Measurements from ENCODE around the gene GLI3. TPM values are rescaled to one million over a fixed set of nuclear protein-coding genes. Genes with fewer than 3 reads are reported as not detected.

GLI3 gene
- total RNA-seq, 5 donors from 2014 or later (not counting 1 experiment from before 2014, with no cell fraction given) = 0.10 to 0.79 (median 0.32) TPM; not detected in 1

GRCh38 chr7:41938371-41938770 lies 298.6 kb downstream of the GLI3 start:
- H3K4me1 ChIP-seq (ENCODE audit: control insufficient read depth in 1 of 2, extremely low read depth in 1 of 2, insufficient read depth in 2 of 2, low read length in 2 of 2) = peaks cover 0 to 7% of the 10 kb centered on the region in 2 experiments
- H3K36me3 ChIP-seq (ENCODE audit: control insufficient read depth in 2 of 2, extremely low read depth in 1 of 2, insufficient read depth in 1 of 2, low read length in 1 of 2) = no peaks in the 10 kb centered on the region
- H3K27me3 ChIP-seq (replicated peaks in 1 of 2; ENCODE audit: control insufficient read depth in 2 of 2, extremely low read depth in 1 of 2, insufficient read depth in 2 of 2, low read length in 1 of 2) = peaks cover 0 to 22% of the 10 kb centered on the region in 2 experiments
- peaks cover 16 to 17% of the 10 kb centered on the region in 2 donors for H3K27me3 Mint-ChIP-seq
- peaks cover under 1 to 10% (median 6%) of the 10 kb centered on the region in 3 donors for H3K4me1 Mint-ChIP-seq
- H3K36me3 Mint-ChIP-seq = no peaks in the 10 kb centered on the region
- no peak overlapping the region for H3K4me3 Mint-ChIP-seq
- H3K27ac Mint-ChIP-seq = no peak overlapping the region
- no peak overlapping the region for H3K27ac ChIP-seq (ENCODE audit: low read length)
- no peak overlapping the region for H3K4me3 ChIP-seq (ENCODE audit: control insufficient read depth in 1 of 2, extremely low read depth in 1 of 2, low read length in 1 of 2)
- ChIA-PET POLR2A (no interaction called here), CTCF (no interaction called here)
- H3K9me3 ChIP-seq = no peaks in the 10 kb centered on the region
- no CpG with 5 or more reads among the region's 2 CpGs for WGBS (ENCODE audit: insufficient coverage)
- H3K9me3 Mint-ChIP-seq = no peaks in the 10 kb centered on the region
- DNase-seq (no peak), ATAC-seq (replicated peaks in 1 of 4) (no peak)

- no peaks in the 10 kb centered on the region for H3K36me3 ChIP-seq (ENCODE audit: control insufficient read depth in 2 of 2, extremely low read depth in 1 of 2, insufficient read depth in 1 of 2, low read length in 1 of 2)
- no peaks in the 10 kb centered on the region for H3K9me3 Mint-ChIP-seq
- DNase-seq = no peak
- WGBS (ENCODE audit: insufficient coverage) = no CpG with 5 or more reads among the region's 4 CpGs
- H3K4me1 ChIP-seq (ENCODE audit: control insufficient read depth in 1 of 2, extremely low read depth in 1 of 2, insufficient read depth in 2 of 2, low read length in 2 of 2) = no peaks in the 10 kb centered on the region
- no peaks in the 10 kb centered on the region for H3K4me1 Mint-ChIP-seq
- H3K27me3 ChIP-seq (replicated peaks in 1 of 2; ENCODE audit: control insufficient read depth in 2 of 2, extremely low read depth in 1 of 2, insufficient read depth in 2 of 2, low read length in 1 of 2) = no peaks in the 10 kb centered on the region
- no peak overlapping the region for H3K4me3 Mint-ChIP-seq
- ChIA-PET POLR2A (no interaction called here), CTCF (interaction anchor here (0.5 to 1.5 kb wide), 2 partner anchors 12 to 33 kb away, joined by 3 to 4 read pairs; no protein-coding TSS in a partner anchor)
- peaks cover 5 to 15% of the 10 kb centered on the region in 2 donors for H3K27me3 Mint-ChIP-seq
- no peak for ATAC-seq (replicated peaks in 1 of 4)
- no peaks in the 10 kb centered on the region for H3K9me3 ChIP-seq
- H3K27ac ChIP-seq (ENCODE audit: low read length) = no peak overlapping the region
- H3K36me3 Mint-ChIP-seq = no peaks in the 10 kb centered on the region
- H3K4me3 ChIP-seq (ENCODE audit: control insufficient read depth in 1 of 2, extremely low read depth in 1 of 2, low read length in 1 of 2) = no peak overlapping the region
- H3K27ac Mint-ChIP-seq = no peak overlapping the region
Observed at GRCh38 chr7:41933427-41933826, 303.6 kb downstream of the GLI3 start.

- H3K27me3 Mint-ChIP-seq = peaks cover 13 to 22% of the 10 kb centered on the region in 2 donors
- H3K36me3 ChIP-seq (ENCODE audit: control insufficient read depth in 2 of 2, extremely low read depth in 1 of 2, insufficient read depth in 1 of 2, low read length in 1 of 2) = no peaks in the 10 kb centered on the region
- H3K9me3 Mint-ChIP-seq = no peaks in the 10 kb centered on the region
- H3K27ac ChIP-seq (ENCODE audit: low read length) = no peak overlapping the region
- no peak overlapping the region for H3K4me3 ChIP-seq (ENCODE audit: control insufficient read depth in 1 of 2, extremely low read depth in 1 of 2, low read length in 1 of 2)
- H3K27me3 ChIP-seq (replicated peaks in 1 of 2; ENCODE audit: control insufficient read depth in 2 of 2, extremely low read depth in 1 of 2, insufficient read depth in 2 of 2, low read length in 1 of 2) = peaks cover 0 to 5% of the 10 kb centered on the region in 2 experiments
- no peak for DNase-seq
- H3K4me3 Mint-ChIP-seq = no peak overlapping the region
- no peaks in the 10 kb centered on the region for H3K4me1 ChIP-seq (ENCODE audit: control insufficient read depth in 1 of 2, extremely low read depth in 1 of 2, insufficient read depth in 2 of 2, low read length in 2 of 2)
- H3K9me3 ChIP-seq = no peaks in the 10 kb centered on the region
- no peaks in the 10 kb centered on the region for H3K4me1 Mint-ChIP-seq
- ChIA-PET CTCF (no interaction called here), POLR2A (no interaction called here)
- H3K36me3 Mint-ChIP-seq = no peaks in the 10 kb centered on the region
- WGBS (ENCODE audit: insufficient coverage) = no CpG with 5 or more reads among the region's 6 CpGs
- no peak overlapping the region for H3K27ac Mint-ChIP-seq
- no peak for ATAC-seq (replicated peaks in 1 of 4)
Observed at GRCh38 chr7:41931263-41931646, 305.8 kb downstream of the GLI3 start.

- Mint-ChIP-seq H3K9me3 (no peaks in the 10 kb centered on the region), H3K27me3 (peaks cover 15 to 22% of the 10 kb centered on the region in 2 donors), H3K4me3 (no peak overlapping the region), H3K36me3 (no peaks in the 10 kb centered on the region), H3K27ac (no peak overlapping the region), H3K4me1 (no peaks in the 10 kb centered on the region)
- H3K9me3 ChIP-seq = no peaks in the 10 kb centered on the region
- ATAC-seq (replicated peaks in 1 of 4) (no peak), DNase-seq (no peak)
- 71% methylated on average over 3 of the region's 4 CpGs for WGBS (ENCODE audit: insufficient coverage)
- peaks cover 0 to 5% of the 10 kb centered on the region in 2 experiments for H3K27me3 ChIP-seq (replicated peaks in 1 of 2; ENCODE audit: control insufficient read depth in 2 of 2, extremely low read depth in 1 of 2, insufficient read depth in 2 of 2, low read length in 1 of 2)
- CTCF ChIA-PET = interaction anchor here in 1 of 2 donors (1.1 kb wide), 1 partner anchor 10 kb away, joined by 5 read pairs; no protein-coding TSS in a partner anchor
- no peak overlapping the region for H3K27ac ChIP-seq (ENCODE audit: low read length)
- no peaks in the 10 kb centered on the region for H3K36me3 ChIP-seq (ENCODE audit: control insufficient read depth in 2 of 2, extremely low read depth in 1 of 2, insufficient read depth in 1 of 2, low read length in 1 of 2)
- H3K4me1 ChIP-seq (ENCODE audit: control insufficient read depth in 1 of 2, extremely low read depth in 1 of 2, insufficient read depth in 2 of 2, low read length in 2 of 2) = no peaks in the 10 kb centered on the region
- no peak overlapping the region for H3K4me3 ChIP-seq (ENCODE audit: control insufficient read depth in 1 of 2, extremely low read depth in 1 of 2, low read length in 1 of 2)
- POLR2A ChIA-PET = no interaction called here
Observed at GRCh38 chr7:41930538-41931262, 306.3 kb downstream of the GLI3 start.

GRCh38 chr7:41928781-41929180 lies 308.2 kb downstream of the GLI3 start:
- Mint-ChIP-seq H3K4me3 (no peak overlapping the region), H3K4me1 (no peaks in the 10 kb centered on the region), H3K9me3 (no peaks in the 10 kb centered on the region), H3K27me3 (peaks cover 16 to 22% of the 10 kb centered on the region in 2 donors), H3K27ac (no peak overlapping the region), H3K36me3 (no peaks in the 10 kb centered on the region)
- DNase-seq (no peak), ATAC-seq (replicated peaks in 1 of 4) (no peak)
- peaks cover 0 to 5% of the 10 kb centered on the region in 2 experiments for H3K27me3 ChIP-seq (replicated peaks in 1 of 2; ENCODE audit: control insufficient read depth in 2 of 2, extremely low read depth in 1 of 2, insufficient read depth in 2 of 2, low read length in 1 of 2)
- no peaks in the 10 kb centered on the region for H3K4me1 ChIP-seq (ENCODE audit: control insufficient read depth in 1 of 2, extremely low read depth in 1 of 2, insufficient read depth in 2 of 2, low read length in 2 of 2)
- H3K36me3 ChIP-seq (ENCODE audit: control insufficient read depth in 2 of 2, extremely low read depth in 1 of 2, insufficient read depth in 1 of 2, low read length in 1 of 2) = no peaks in the 10 kb centered on the region
- WGBS (ENCODE audit: insufficient coverage) = no CpG with 5 or more reads among the region's 1 CpG
- POLR2A ChIA-PET = no interaction called here
- CTCF ChIA-PET = interaction anchor here in 1 of 2 donors (1.3 kb wide), 1 partner anchor 17 kb away, joined by 3 read pairs; no protein-coding TSS in a partner anchor
- no peak overlapping the region for H3K27ac ChIP-seq (ENCODE audit: low read length)
- H3K9me3 ChIP-seq = no peaks in the 10 kb centered on the region
- H3K4me3 ChIP-seq (ENCODE audit: control insufficient read depth in 1 of 2, extremely low read depth in 1 of 2, low read length in 1 of 2) = no peak overlapping the region

GRCh38 chr7:41928166-41928565 lies 308.8 kb downstream of the GLI3 start:
- DNase-seq (no peak), ATAC-seq (replicated peaks in 1 of 4) (no peak)
- ChIA-PET POLR2A (no interaction called here), CTCF (interaction anchor here in 1 of 2 donors (1.3 kb wide), 1 partner anchor 17 kb away, joined by 3 read pairs; no protein-coding TSS in a partner anchor)
- Histone ChIP-seq H3K4me3 (ENCODE audit: control insufficient read depth in 1 of 2, extremely low read depth in 1 of 2, low read length in 1 of 2) (no peak overlapping the region), H3K27ac (ENCODE audit: low read length) (no peak overlapping the region), H3K36me3 (ENCODE audit: control insufficient read depth in 2 of 2, extremely low read depth in 1 of 2, insufficient read depth in 1 of 2, low read length in 1 of 2) (no peaks in the 10 kb centered on the region), H3K4me1 (ENCODE audit: control insufficient read depth in 1 of 2, extremely low read depth in 1 of 2, insufficient read depth in 2 of 2, low read length in 2 of 2) (no peaks in the 10 kb centered on the region), H3K9me3 (no peaks in the 10 kb centered on the region), H3K27me3 (replicated peaks in 1 of 2; ENCODE audit: control insufficient read depth in 2 of 2, extremely low read depth in 1 of 2, insufficient read depth in 2 of 2, low read length in 1 of 2) (peaks cover 0 to 5% of the 10 kb centered on the region in 2 experiments)
- Mint-ChIP-seq H3K27me3 (peaks cover 16 to 22% of the 10 kb centered on the region in 2 donors), H3K9me3 (no peaks in the 10 kb centered on the region), H3K36me3 (no peaks in the 10 kb centered on the region), H3K4me1 (no peaks in the 10 kb centered on the region), H3K4me3 (no peak overlapping the region), H3K27ac (no peak overlapping the region)
- WGBS (ENCODE audit: insufficient coverage) = no CpG with 5 or more reads among the region's 1 CpG

Measured in T-cell (primary cell).